ENCODE measurements around the gene TUBAL3. TPM values are rescaled to one million over a fixed set of nuclear protein-coding genes. Genes with fewer than 3 reads are reported as not detected.

Gene TUBAL3
- total RNA-seq, 1 experiment from 2014 or later, result 0.98 TPM

DNA sequence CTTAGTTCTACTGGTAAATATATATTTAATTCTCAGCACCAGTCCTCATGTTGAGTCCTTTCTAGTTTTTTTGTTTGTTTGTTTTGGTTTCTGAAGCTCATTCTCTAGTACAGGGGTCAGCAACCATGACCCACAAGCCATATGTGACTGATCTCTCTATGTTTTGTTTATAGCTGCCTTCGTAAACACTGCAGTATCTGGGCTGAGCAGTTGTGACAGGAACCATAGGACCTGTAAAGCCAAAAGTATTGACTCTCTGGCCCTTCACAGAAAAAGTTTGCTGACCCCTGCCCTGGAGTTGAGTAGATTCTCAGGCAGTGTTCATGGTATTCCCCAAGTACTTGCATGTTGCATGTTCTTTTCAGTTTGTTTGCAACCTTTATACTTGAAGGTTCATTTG, 28.6 kb upstream of the TUBAL3 start:
- H3K4me3 ChIP-seq (replicated peaks in 1 of 2; ENCODE audit: low read depth in 1 of 2, low read length in 2 of 2), result no peak overlapping the region
- BruUV-seq (replicated peaks), result no TSS peak
- H3K9me2 ChIP-seq (ENCODE audit: insufficient read depth), result no peaks in the 10 kb centered on the region
- TF ChIP-seq ZFX (IDR thresholded peaks at IDR 0.05) (no peak), CBX3 (IDR thresholded peaks at IDR 0.05; ENCODE audit: low read depth) (no peak), JUND (IDR thresholded peaks at IDR 0.05) (no peak), REST (IDR thresholded peaks at IDR 0.05; ENCODE audit: low read depth) (no peak), CEBPB (IDR thresholded peaks at IDR 0.05; ENCODE audit: low read depth) (no peak), YY1 (IDR thresholded peaks at IDR 0.05; ENCODE audit: extremely low read depth, insufficient replicate concordance, low read depth, low read length) (no peak), SP1 (IDR thresholded peaks at IDR 0.05; ENCODE audit: low read depth) (no peak), EZH2phosphoT487 (IDR thresholded peaks at IDR 0.05; ENCODE audit: borderline replicate concordance) (no peak), ZBTB33 (IDR thresholded peaks at IDR 0.05; ENCODE audit: extremely low read depth, insufficient replicate concordance, low read length) (no peak)
- H3K27me3 ChIP-seq (ENCODE audit: insufficient read depth, low read length), result no peaks in the 10 kb centered on the region
- peaks cover 59% of the 10 kb centered on the region for H3K79me2 ChIP-seq (ENCODE audit: insufficient read depth, low read length)
- no peak overlapping the region for H2AFZ ChIP-seq (ENCODE audit: low read depth, low read length, poor library complexity, severe bottlenecking)
- intact Hi-C loops (cut with micrococcal nuclease), result no loop called here
- no peak overlapping the region for H3K9ac ChIP-seq (ENCODE audit: low read length)
- POLR2A ChIA-PET, result no interaction called here
- RAD21 ChIA-PET (ENCODE audit: low non-redundant PET in 1 of 2, low total read pairs in 2 of 2, uncharacterized antibody in 2 of 2, unreplicated experiment in 2 of 2), result no interaction called here
- DNase-seq (ENCODE audit: low read depth, low spot score) (no peak), ATAC-seq (no peak)
- CTCF ChIA-PET, result interaction anchor here (1.1 to 3.8 kb wide), 7 partner anchors 9 to 618 kb away, joined by 3 to 23 read pairs (median 6); no protein-coding TSS in a partner anchor
- peaks cover 0 to 3% of the 10 kb centered on the region in 2 experiments; a peak in 1 of 4 replicates for H3K9me3 ChIP-seq (ENCODE audit: control insufficient read depth in 1 of 2, insufficient read depth in 1 of 2, low read depth in 1 of 2, low read length in 2 of 2)
- H3K36me3 ChIP-seq (ENCODE audit: control insufficient read depth in 1 of 2, insufficient read depth in 2 of 2, low read length in 2 of 2), result peaks cover 7 to 30% of the 10 kb centered on the region in 2 experiments
- H3K4me1 ChIP-seq (ENCODE audit: control insufficient read depth in 1 of 2, insufficient read depth in 2 of 2, low read length in 2 of 2), result no peaks in the 10 kb centered on the region
- no peak overlapping the region for H3K4me2 ChIP-seq (ENCODE audit: low read length)
- H3K27ac ChIP-seq (ENCODE audit: low read depth, low read length), result no peak overlapping the region
- 0 out of 2 replicates have a peak, but pooled peaks cover 6% of the 10 kb centered on the region for H4K20me1 ChIP-seq (ENCODE audit: insufficient read depth)

Measured in HCT116 (cell line).